NCI-H2107 treated with DMSO at 0.1 percent for 48 hours (cell line): ENCODE measurements around the gene ZNF646.
A peak's percentile ranks its signal among the peaks of the same experiment; 100 is the strongest.

ENCODE experiments used
- DNase-seq: peaks from one replicate; lab custom pipeline; 2025; ENCODE audit not compliant: unreplicated experiment; lab: John Stamatoyannopoulos, UW

Gene ZNF646

GRCh38 chr16:31064882-31065461, 9.2 kb upstream of the ZNF646 start:
- DNase-seq: no peak

DNA sequence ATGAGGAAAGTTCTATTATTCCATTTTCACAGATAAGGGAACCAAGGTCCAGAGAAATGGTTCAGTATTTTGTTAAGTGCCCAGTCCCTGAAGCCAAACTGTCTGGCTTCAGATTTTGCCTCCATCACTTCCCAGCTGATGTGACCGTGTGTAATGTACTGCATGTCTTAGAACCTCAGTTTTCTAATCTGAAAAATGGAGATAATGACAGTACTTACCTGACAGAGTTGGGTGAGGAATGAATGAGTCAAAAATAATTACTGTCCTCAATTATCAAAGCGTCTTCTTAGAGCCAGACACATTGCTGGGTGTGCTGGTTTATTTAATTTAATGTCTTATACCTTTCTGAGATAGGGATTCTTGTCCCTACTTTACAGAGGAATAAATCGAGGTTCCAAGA, 6.9 kb upstream of the ZNF646 start:
- DNase-seq: no peak

- peak; percentile 31 for DNase-seq
Measured at GRCh38 chr16:31071861-31072260, 2.4 kb upstream of the ZNF646 start.

DNA sequence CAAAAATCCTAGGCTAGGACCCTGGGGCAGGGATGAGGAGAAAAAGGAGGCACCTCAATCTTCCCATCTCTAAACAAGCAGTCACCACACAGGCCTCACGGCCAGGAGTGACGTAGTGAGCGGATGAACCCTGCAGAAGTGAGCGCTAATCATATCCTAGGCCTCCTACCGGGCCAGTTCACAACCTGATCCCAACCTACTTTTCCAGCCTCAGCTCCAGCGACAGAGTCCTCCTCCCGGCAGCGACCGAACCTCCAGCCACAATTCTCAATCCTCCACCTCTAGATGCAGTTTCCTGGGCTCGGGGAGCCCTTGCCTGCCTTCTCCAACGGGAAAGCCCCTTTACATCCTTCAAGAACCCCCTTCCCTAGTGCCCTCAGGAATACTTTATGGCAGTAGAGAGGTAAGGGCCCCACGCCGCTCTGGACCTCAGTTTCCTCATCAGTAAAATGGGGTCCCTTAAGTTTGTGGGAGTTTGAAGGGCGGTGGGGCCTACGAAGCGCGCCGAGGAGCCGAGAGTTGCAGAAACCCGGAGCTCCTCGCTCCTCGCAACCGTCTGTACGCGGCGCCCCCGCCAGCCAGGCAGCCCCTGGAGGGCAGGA, 1.6 kb upstream of the ZNF646 start:
- no peak for DNase-seq

DNA sequence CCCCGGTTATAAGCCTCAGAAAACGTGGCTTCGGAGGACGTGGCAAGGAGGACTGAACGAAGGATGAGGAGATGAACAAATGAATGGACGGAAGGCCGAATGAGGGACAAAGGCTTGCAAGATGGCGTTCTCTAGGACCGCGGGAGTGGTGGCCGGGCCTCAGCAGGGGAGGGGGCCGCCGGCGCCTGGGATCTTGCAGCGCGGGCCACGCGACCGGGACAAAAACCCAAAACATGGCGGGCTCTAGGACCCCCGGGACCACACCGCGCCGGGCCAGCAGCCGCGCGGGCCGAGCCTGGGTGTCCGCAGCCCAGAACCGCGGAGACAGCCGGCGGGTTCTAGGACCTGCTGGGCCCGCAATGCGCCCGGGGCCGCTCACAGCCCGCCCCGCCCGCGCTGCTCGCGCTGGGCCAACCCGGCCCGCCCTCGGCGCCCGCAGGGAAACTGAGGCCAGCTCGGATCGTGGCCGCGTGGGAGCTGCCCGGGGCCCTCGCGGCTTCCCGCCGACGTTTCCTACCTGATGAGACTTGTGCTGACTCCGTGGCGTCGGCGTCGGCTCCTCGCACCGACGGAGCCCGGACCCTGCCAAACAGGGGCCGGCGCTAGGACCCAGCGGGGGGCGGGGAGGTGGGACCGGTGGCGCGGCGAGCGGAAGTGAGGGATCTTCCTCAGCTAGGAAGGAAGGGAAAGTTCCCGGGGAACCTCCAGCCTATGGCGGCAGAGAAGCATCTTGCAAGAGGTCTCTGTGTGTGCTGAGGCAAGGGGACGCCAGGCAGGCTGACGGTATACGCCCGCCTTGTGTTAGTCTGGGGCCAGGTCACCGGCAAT, 866 bp upstream of the ZNF646 start:
- peak; percentile 48 for DNase-seq

DNA sequence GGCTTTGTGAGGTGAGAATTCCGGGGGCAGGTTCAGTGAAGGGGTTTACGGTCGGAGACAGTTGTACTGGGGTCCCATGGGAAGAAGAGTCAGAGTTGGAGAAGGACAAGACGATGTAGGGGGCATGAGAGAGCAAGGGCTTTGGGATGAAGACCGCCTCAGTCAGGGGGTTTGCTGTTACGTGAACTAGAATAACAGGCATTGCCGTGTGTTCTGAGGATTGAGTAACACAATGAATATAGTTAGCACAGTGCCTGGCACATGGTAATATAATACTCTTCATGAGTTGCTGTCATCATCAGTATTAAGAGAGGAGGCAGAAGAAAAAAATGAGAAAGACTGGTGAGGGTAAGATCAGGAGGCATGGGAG, 577 bp downstream of the ZNF646 start:
- DNase-seq: no peak

DNA sequence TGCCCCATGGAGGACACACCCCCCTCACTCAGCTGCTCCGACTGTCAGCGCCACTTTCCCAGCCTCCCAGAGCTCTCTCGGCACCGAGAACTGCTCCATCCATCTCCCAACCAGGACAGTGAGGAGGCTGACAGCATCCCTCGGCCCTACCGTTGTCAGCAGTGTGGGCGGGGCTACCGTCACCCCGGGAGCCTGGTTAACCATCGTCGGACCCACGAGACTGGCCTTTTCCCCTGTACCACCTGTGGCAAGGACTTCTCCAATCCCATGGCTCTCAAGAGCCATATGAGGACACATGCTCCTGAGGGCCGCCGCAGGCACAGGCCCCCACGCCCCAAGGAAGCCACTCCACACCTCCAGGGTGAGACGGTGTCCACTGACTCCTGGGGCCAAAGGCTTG, 2.1 kb downstream of the ZNF646 start:
- DNase-seq: no peak

- no peak for DNase-seq
Measured at GRCh38 chr16:31077024-31077423, 2.8 kb downstream of the ZNF646 start.

DNA sequence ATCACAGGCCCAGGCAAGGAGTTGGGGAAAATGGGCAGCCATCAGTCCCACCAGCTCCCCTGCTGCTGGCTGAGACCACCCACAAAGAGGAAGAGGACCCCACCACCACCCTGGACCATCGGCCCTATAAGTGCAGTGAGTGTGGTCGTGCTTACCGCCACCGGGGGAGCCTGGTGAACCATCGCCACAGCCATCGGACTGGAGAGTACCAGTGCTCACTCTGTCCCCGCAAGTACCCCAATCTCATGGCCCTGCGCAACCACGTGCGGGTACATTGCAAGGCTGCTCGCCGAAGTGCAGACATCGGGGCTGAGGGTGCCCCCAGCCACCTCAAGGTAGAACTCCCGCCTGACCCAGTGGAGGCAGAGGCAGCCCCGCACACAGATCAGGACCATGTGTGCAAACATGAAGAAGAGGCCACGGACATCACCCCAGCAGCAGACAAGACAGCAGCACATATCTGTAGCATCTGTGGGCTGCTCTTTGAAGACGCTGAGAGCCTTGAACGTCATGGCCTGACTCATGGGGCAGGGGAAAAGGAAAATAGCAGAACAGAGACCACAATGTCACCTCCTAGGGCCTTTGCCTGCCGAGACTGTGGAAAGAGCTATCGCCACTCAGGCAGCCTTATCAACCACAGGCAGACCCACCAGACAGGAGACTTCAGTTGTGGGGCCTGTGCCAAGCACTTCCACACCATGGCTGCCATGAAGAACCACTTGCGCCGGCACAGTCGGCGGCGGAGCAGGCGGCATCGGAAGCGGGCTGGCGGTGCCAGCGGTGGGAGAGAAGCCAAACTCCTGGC, 3.6 kb downstream of the ZNF646 start:
- DNase-seq: no peak

DNA sequence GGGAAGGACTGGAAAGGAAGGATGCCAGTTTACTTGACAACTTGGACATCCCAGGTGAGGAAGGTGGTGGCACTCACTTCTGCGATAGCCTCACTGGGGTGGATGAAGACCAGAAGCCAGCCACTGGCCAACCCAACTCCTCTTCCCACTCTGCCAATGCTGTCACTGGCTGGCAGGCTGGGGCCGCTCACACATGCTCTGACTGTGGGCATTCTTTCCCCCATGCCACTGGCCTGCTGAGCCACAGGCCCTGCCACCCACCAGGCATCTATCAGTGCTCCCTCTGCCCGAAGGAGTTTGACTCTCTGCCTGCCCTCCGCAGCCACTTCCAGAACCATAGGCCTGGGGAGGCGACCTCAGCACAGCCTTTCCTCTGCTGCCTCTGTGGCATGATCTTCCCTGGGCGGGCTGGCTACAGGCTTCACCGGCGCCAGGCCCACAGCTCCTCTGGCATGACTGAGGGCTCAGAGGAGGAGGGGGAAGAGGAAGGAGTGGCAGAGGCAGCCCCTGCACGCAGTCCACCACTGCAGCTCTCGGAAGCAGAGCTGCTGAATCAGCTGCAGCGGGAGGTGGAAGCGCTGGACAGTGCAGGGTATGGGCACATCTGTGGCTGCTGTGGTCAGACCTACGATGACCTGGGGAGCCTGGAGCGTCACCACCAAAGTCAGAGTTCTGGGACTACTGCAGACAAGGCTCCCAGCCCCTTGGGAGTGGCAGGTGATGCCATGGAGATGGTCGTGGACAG, 4.5 kb downstream of the ZNF646 start:
- DNase-seq: no peak

- no peak for DNase-seq
Measured at GRCh38 chr16:31079342-31079944, 5.2 kb downstream of the ZNF646 start.

DNA sequence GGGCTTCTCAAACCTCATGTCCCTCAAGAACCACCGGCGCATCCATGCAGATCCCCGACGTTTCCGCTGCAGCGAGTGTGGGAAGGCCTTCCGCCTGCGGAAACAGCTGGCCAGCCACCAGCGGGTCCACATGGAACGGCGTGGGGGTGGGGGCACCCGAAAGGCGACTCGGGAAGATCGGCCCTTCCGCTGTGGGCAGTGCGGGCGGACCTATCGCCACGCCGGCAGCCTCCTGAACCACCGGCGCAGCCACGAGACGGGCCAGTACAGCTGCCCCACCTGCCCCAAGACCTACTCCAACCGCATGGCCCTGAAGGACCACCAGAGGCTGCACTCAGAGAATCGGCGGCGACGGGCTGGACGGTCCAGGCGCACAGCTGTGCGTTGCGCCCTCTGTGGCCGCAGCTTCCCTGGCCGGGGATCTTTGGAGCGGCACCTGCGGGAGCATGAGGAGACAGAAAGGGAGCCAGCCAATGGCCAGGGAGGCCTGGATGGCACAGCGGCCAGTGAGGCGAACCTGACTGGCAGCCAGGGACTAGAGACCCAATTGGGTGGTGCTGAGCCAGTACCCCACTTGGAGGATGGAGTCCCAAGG, 5.9 kb downstream of the ZNF646 start:
- no peak for DNase-seq

DNA sequence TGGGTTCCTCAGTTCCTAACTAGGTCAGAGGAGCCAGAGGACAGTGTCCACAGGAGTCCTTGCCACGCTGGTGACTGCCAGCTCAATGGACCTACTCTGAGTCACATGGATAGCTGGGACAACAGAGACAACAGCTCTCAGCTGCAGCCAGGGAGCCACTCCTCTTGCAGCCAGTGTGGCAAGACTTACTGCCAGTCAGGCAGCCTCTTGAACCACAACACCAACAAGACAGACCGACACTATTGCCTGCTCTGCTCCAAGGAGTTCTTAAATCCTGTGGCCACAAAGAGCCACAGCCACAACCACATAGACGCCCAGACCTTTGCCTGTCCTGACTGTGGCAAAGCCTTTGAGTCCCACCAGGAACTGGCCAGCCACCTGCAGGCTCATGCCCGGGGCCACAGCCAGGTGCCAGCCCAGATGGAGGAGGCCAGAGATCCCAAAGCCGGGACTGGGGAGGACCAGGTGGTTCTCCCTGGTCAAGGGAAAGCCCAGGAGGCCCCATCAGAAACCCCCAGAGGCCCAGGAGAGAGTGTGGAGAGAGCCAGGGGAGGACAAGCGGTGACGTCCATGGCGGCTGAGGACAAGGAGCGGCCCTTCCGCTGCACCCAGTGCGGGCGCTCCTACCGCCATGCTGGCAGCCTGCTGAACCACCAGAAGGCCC, 6.7 kb downstream of the ZNF646 start:
- DNase-seq: no peak

DNA sequence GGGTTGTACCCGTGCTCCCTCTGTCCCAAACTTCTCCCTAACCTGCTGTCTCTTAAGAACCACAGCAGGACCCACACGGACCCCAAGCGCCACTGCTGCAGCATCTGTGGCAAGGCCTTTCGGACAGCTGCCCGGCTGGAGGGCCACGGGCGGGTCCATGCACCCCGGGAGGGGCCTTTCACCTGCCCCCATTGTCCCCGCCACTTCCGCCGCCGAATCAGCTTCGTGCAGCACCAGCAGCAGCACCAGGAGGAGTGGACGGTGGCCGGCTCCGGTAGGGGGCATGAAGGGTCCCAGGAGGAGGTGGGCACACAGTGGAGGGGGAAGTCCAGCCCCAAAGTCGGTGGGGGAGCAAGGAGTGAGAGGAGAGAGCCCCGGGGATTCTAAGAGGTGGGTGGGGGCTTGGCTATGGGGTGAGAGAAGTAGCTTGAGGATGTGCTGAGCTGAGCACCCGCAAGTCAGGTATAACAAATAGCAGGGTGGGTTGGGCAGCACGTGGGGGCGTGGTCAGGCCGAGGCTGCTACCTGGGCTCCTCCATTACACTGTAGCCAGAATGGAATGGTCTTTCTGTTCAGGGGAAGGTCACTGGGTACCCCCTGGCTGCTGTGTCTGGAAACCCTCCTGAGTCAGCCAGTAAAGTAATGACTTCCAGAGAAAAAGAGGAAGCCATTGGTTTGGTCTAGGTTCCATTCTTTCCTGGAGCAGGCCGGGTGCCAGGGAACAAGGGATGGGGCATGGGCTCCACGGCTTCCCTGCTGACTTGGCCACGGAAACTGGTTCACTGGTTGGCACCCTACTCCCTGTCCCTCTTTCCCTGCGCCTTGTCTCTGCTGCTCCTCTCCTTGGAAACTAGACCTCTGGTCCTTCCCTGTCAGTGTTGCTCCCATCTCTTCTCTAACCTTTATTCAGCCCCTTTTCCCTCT, 7.5 kb downstream of the ZNF646 start:
- no peak for DNase-seq

- no peak for DNase-seq
Measured at GRCh38 chr16:31082368-31083045, 8.3 kb downstream of the ZNF646 start.

DNA sequence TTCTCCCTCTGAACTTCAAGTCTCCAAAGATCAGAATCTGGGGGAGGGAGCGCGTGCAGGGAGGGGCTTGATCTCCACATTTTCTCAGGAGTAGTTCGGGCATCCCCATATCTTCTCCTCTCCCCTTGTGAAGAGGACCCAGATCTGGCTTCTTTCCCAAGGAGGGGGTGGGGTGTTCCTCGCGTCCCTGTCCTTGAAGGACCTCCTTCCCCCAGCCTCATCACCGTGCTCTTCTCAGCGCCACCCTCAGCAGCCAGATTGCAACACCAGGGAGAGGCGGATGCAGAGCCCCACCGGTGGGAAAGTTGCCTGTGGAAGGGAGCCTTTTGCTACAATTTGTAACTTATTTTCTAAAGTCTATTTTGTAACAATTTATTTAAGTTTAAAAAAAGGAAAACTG, 8.9 kb downstream of the ZNF646 start:
- no peak for DNase-seq

- DNase-seq: no peak
Measured at GRCh38 chr16:31083556-31083955, 9.3 kb downstream of the ZNF646 start.

- no peak for DNase-seq
Measured at GRCh38 chr16:31083981-31084380, 9.8 kb downstream of the ZNF646 start.
